Measurements from ENCODE around the gene ZNF683.

Gene ZNF683

GRCh38 chr1:26403656-26404055 lies 31.1 kb upstream of the ZNF683 start:
- ChIA-PET CTCF (interaction anchor here (1.0 to 5.7 kb wide), 2 partner anchors 13 to 40 kb away, joined by 3 to 42 read pairs; no protein-coding TSS in a partner anchor), POLR2A (no interaction called here)
- no peak for TF ChIP-seq CTCF (IDR thresholded peaks at IDR 0.05; ENCODE audit: control extremely low read depth, extremely low read depth, low read depth, missing control alignments)
- no peak for DNase-seq (ENCODE audit: extremely low spot score)

- POLR2A ChIA-PET: no interaction called here
- DNase-seq (ENCODE audit: extremely low spot score): no peak
- CTCF ChIA-PET: interaction anchor here (0.7 to 4.0 kb wide), 3 partner anchors 14 to 117 kb away, joined by 3 to 23 read pairs (median 9); no protein-coding TSS in a partner anchor
- no peak for TF ChIP-seq CTCF (IDR thresholded peaks at IDR 0.05; ENCODE audit: control extremely low read depth, extremely low read depth, low read depth, missing control alignments)
These were observed 29.3 kb upstream of the ZNF683 start for GRCh38 chr1:26401891-26402290.

- CTCF ChIA-PET: interaction anchor here (4.0 kb wide), 1 partner anchor 17 kb away, joined by 23 read pairs; no protein-coding TSS in a partner anchor
- no peak for DNase-seq (ENCODE audit: extremely low spot score)
- TF ChIP-seq CTCF (IDR thresholded peaks at IDR 0.05; ENCODE audit: control extremely low read depth, extremely low read depth, low read depth, missing control alignments): no peak
- POLR2A ChIA-PET: no interaction called here
These were observed 26.5 kb upstream of the ZNF683 start for GRCh38 chr1:26399034-26399433.

- no peak for DNase-seq (ENCODE audit: extremely low spot score)
- ChIA-PET POLR2A (no interaction called here), CTCF (interaction anchor here (0.8 to 6.6 kb wide), 7 partner anchors 9 to 318 kb away, joined by 3 to 41 read pairs (median 3); no protein-coding TSS in a partner anchor)
- no peak for TF ChIP-seq CTCF (IDR thresholded peaks at IDR 0.05; ENCODE audit: control extremely low read depth, extremely low read depth, low read depth, missing control alignments)
These were observed 23.2 kb upstream of the ZNF683 start for GRCh38 chr1:26395754-26396153.

- peak; percentile 56 for DNase-seq (ENCODE audit: extremely low spot score)
- POLR2A ChIA-PET: no interaction called here
- CTCF ChIA-PET: interaction anchor here (0.6 to 6.6 kb wide), 9 partner anchors 14 to 247 kb away, joined by 3 to 41 read pairs (median 3); partner anchors contain the start of gene ZNF593
- TF ChIP-seq CTCF (IDR thresholded peaks at IDR 0.05; ENCODE audit: control extremely low read depth, extremely low read depth, low read depth, missing control alignments): peak; percentile 45
These were observed 18.9 kb upstream of the ZNF683 start for GRCh38 chr1:26391450-26391849.

- POLR2A ChIA-PET: interaction anchor here (0.6 kb wide), 1 partner anchor 57 kb away, joined by 3 read pairs; no protein-coding TSS in a partner anchor
- CTCF ChIA-PET: interaction anchor here (1.4 to 1.8 kb wide), 4 partner anchors 25 to 149 kb away, joined by 3 to 6 read pairs (median 4); no protein-coding TSS in a partner anchor
- TF ChIP-seq CTCF (IDR thresholded peaks at IDR 0.05; ENCODE audit: control extremely low read depth, extremely low read depth, low read depth, missing control alignments): no peak
- DNase-seq (ENCODE audit: extremely low spot score): no peak
These were observed 17.2 kb upstream of the ZNF683 start for GRCh38 chr1:26389604-26390247.

All from GM10248 (cell line).